GM04503 (cell line): ENCODE measurements around the gene PRRG3.

Experiments used
- DNase-seq: peaks from one replicate; pipeline ENCODE4 v3.0.0-alpha.2; 2012; ENCODE audit warnings: low read depth

The PRRG3 gene

DNA sequence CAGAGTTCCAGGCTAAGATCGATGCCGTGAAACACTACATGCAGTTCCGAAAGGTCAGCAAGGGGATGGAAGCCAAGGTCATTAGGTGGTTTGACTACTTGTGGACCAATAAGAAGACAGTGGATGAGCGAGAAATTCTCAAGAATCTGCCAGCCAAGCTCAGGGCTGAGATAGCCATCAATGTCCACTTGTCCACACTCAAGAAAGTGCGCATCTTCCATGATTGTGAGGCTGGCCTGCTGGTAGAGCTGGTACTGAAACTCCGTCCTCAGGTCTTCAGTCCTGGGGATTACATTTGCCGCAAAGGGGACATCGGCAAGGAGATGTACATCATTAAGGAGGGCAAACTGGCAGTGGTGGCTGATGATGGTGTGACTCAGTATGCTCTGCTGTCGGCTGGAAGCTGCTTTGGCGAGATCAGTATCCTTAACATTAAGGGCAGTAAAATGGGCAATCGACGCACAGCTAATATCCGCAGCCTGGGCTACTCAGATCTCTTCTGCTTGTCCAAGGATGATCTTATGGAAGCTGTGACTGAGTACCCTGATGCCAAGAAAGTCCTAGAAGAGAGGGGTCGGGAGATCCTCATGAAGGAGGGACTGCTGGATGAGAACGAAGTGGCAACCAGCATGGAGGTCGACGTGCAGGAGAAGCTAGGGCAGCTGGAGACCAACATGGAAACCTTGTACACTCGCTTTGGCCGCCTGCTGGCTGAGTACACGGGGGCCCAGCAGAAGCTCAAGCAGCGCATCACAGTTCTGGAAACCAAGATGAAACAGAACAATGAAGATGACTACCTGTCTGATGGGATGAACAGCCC lies 48.6 kb downstream of the PRRG3 start:
- DNase-seq, result no peak

DNA sequence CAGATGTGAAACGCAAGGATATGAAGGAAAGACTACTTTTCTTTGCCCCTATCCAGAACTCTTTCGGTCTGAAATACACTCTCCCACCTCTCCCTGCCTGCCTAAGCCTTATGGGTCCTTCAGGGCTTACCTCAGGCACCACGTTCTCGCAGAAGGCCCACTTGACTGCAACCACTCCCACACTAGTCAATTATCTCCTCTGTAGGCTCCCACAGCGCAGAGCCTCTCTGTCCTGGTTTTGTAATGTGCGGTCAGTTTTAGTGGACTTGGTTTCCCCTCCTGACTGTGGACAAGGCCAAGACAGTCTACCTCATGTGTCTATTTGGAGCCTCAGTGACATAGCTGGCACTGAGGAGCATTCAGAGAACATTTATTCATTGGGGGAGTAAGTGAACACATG lies 50.4 kb downstream of the PRRG3 start:
- no peak for DNase-seq

DNA sequence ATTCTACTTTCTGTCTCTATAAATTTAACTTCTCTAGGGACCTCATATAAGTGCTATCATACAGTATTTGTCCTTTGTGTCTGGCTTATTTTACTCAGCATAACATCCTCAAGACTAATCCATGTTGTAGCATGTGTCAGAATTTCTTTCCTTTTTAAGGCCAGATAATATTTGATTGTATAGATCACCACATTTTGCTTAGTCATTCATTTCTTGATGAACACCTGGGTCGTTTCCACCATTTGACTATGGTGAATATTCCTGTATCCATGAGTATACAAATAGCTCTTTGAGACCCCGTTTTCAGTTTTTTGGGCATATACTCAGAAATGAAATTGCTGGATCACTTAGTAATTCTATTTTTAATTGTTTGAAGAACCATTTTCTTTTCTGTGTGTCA lies 51.2 kb downstream of the PRRG3 start:
- DNase-seq, result no peak

DNA sequence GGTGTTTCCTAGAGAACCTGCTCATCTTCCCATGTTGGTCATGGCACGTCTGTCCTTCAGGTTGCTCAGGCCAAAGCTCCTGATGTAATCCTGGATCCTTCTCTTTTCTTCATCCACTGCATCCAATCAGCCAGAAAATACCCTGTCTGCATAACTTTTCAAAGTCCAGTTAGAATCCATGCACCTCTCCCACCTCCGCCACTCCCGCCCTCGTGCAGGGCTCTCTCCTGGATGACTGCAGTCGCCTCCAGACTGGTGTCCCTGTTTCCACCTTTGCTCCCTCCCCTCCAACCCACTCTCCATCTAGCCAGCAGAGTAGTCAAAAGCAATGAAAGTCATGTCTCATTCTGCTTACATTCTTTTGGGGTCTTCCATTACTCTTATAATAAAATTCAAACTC lies 55.3 kb downstream of the PRRG3 start:
- DNase-seq, result no peak

DNA sequence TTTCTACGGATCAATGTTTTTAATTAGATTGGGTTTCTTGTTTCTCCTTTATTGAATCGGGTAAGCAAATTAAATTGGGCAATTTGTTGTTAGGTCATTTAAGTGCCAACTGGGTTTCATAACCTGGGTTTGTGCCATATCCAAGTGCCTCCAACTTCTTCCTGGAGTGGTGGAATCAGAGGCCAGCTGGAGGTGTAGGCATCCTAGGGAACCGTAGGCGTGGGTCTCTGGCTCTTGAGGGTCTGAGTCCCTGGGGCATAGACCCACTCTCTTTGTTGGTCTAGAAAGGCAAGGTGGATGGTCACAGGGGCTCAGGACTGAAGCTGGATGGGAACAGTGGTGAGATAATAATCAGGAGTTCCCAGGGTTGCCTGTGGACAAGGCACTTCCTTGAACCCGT lies 57.6 kb downstream of the PRRG3 start:
- DNase-seq, result no peak

DNA sequence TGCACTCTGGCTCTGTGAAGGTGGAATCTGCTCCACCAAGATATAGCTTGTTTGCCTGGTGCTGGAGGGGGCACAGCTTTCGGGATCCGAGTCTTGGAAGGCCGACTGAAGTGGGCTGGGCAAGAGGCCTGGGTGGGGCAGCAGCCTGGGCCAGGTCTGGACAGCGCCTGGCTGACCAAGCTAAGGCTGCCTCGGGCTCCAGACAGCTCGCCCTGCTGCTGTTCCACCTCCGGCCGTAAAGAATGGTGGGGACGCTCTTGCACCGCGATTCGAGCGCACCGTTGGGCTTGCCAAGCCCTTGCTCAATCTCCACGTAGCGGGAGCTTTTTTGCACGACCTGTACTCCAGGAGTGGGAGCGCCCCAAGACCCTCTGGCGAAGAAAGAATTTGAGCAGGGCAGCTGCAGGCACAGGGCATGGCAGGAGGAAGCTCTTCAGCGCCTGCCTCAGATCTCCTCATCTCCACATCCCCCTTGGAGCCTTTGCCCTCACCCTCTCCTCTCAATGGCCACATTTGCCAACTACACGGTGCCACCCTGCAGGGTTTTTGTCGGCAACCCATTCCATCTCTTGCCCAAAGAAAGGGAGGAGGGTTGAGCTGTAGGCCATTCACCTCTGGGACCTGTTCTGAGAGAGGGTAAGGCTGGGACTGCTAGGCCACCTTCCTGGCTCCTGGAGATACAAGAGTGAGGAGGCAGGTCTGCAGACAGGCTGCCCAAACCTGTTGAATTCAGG lies 58.2 kb downstream of the PRRG3 start:
- DNase-seq, result peak; percentile 11

DNA sequence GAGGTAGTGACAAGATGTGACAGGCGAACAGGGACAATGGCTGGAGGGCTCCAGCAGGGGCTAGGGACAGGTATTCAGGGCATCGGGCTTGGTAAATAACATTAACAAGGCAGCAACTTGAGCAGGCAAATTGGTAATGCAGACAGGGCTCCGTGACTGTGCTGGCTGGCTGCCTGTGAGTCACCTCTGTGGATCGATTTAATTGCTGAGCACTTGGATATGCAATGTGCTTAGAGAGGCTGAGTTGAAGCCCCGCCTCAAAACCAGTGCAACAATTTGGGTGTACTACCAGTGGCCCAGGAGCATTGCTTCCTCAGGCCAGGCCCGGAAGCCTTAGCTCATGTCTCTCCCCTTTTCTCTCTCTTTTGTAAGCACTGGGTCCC lies 58.8 kb downstream of the PRRG3 start:
- DNase-seq, result peak; percentile 45

DNA sequence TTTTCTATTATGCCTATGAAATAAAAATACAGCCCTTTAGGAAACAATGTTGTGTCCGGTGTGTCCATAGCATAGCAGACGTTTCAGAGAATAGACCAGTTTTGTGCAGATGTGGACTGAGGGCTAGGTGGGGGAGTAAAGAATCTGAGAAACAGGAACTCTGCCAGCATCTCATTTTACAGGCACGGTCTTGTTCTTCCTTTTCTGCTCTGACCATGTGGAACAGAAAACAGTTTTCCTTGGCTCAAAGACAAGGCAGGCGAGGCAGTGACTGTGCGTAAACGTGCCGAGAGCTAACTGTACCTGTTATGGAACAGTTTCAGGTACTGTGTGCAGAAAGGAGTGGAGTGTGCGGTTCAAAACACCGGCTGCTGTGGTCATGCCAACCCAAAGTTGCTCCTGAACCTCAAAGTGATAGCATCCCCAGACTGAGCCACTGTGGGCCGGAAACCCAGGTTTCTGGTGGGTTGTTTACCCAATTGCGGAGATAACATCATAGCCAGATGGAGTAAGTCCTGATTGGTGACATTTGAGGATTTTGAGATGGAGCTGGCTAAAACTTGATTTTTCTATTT lies 59.5 kb downstream of the PRRG3 start:
- DNase-seq, result no peak
